ENCODE results near the gene CYFIP2. TPM values are rescaled to one million over a fixed set of nuclear protein-coding genes. Genes with fewer than 3 reads are reported as not detected.

The CYFIP2 gene
- total RNA-seq, 1 experiment from 2014 or later = 45.1 TPM

DNA sequence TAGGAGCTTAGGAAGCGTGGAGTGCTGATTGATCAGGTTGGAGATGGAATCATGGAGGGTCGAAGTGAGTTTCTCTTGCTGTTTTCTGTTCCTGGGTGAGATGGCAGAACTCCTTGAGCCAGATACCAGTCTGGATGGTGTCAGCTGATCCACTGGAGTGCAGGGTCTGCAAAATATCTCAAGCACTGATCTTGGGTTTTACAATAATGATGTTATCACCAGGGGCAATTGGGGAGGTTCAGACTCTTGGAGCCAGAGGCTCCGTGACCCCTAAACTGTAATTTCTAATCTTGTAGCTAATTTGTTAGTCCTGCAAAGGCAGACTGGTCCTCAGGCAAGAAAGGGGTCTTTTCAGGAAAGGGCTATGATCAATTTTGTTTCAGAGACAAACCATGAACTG lies 114.1 kb downstream of the CYFIP2 start:
- ChIA-PET CTCF (no interaction called here), POLR2A (no interaction called here), RAD21 (ENCODE audit: low non-redundant PET in 1 of 2, low total read pairs in 2 of 2, uncharacterized antibody in 2 of 2, unreplicated experiment in 2 of 2) (no interaction called here)
- BruUV-seq (replicated peaks) = no TSS peak
- Histone ChIP-seq H3K4me3 (replicated peaks in 1 of 2; ENCODE audit: low read depth in 1 of 2, low read length in 2 of 2) (no peak overlapping the region), H3K36me3 (ENCODE audit: control insufficient read depth in 1 of 2, insufficient read depth in 2 of 2, low read length in 2 of 2) (peaks cover 3 to 9% of the 10 kb centered on the region in 2 experiments; a peak in 1 of 4 replicates), H3K9me3 (ENCODE audit: control insufficient read depth in 1 of 2, insufficient read depth in 1 of 2, low read depth in 1 of 2, low read length in 2 of 2) (no peaks in the 10 kb centered on the region), H3K27me3 (ENCODE audit: insufficient read depth, low read length) (no peaks in the 10 kb centered on the region), H2AFZ (ENCODE audit: low read depth, low read length, poor library complexity, severe bottlenecking) (no peak overlapping the region), H3K9me2 (ENCODE audit: insufficient read depth) (no peaks in the 10 kb centered on the region), H3K4me1 (ENCODE audit: control insufficient read depth in 1 of 2, insufficient read depth in 2 of 2, low read length in 2 of 2) (peaks cover 0 to 10% of the 10 kb centered on the region in 2 experiments; a peak in 1 of 4 replicates), H3K4me2 (ENCODE audit: low read length) (no peak overlapping the region), H3K79me2 (ENCODE audit: insufficient read depth, low read length) (no peaks in the 10 kb centered on the region), H3K9ac (ENCODE audit: low read length) (no peak overlapping the region), H4K20me1 (ENCODE audit: insufficient read depth) (no peaks in the 10 kb centered on the region), H3K27ac (ENCODE audit: low read depth, low read length) (no peak overlapping the region)
- no peak for ATAC-seq
- DNase-seq (ENCODE audit: low read depth, low spot score) = no peak
- intact Hi-C loops (cut with micrococcal nuclease) = no loop called here
- TF ChIP-seq, protein P1, sequence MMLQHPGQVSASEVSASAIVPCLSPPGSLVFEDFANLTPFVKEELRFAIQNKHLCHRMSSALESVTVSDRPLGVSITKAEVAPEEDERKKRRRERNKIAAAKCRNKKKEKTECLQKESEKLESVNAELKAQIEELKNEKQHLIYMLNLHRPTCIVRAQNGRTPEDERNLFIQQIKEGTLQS (IDR thresholded peaks at IDR 0.05) = no peak
- no peak for TF ChIP-seq POLR2AphosphoS5 (IDR thresholded peaks at IDR 0.05; ENCODE audit: low read depth, low read length)
- TF ChIP-seq SIN3A (IDR thresholded peaks at IDR 0.05; ENCODE audit: low read depth) = no peak
- no peak for TF ChIP-seq TCF7L2 (IDR thresholded peaks at IDR 0.05; ENCODE audit: borderline replicate concordance, extremely low read depth, insufficient read depth, insufficient read length)
- no peak for TF ChIP-seq POLR2A (IDR thresholded peaks at IDR 0.05; ENCODE audit: borderline replicate concordance, extremely low read depth, insufficient read depth, insufficient read length)
- TF ChIP-seq RAD21 (IDR thresholded peaks at IDR 0.05; ENCODE audit: low read depth) = no peak
- no peak for TF ChIP-seq CBX3 (IDR thresholded peaks at IDR 0.05; ENCODE audit: low read depth)
- no peak for TF ChIP-seq SRF (IDR thresholded peaks at IDR 0.05; ENCODE audit: low read depth)
- no peak for TF ChIP-seq EZH2phosphoT487 (IDR thresholded peaks at IDR 0.05; ENCODE audit: borderline replicate concordance)

DNA sequence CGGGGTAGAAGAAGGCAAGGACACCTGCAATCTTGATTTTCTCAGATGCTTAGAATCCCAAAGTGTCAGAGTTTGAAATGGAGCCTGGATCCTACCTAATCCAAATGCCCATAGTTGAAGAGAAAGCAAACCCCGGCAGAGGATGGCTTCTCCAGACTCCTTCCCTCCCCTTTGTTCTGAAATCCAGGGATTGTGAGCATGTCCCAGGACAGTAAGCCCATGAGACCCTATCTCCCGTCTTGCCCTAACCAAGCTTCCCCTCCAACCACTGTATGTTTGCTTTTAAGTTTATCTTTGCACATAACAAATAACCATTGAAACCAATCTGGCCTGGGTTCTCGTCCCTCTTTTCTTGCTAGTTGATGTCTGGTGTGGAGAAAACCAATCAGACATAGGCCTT lies 115.8 kb downstream of the CYFIP2 start:
- H3K4me3 ChIP-seq (replicated peaks in 1 of 2; ENCODE audit: low read depth in 1 of 2, low read length in 2 of 2) = no peak overlapping the region
- H3K36me3 ChIP-seq (ENCODE audit: control insufficient read depth in 1 of 2, insufficient read depth in 2 of 2, low read length in 2 of 2) = peaks cover 3 to 9% of the 10 kb centered on the region in 2 experiments; a peak in 1 of 4 replicates
- TF ChIP-seq ELF1 (IDR thresholded peaks at IDR 0.05; ENCODE audit: borderline replicate concordance, low read depth) = no peak
- no peak for TF ChIP-seq ZFX (IDR thresholded peaks at IDR 0.05)
- no peak for TF ChIP-seq SRF (IDR thresholded peaks at IDR 0.05; ENCODE audit: low read depth)
- no peak for TF ChIP-seq SIN3A (IDR thresholded peaks at IDR 0.05; ENCODE audit: low read depth)
- no peak for ATAC-seq
- no peak overlapping the region for H3K9ac ChIP-seq (ENCODE audit: low read length)
- no peak overlapping the region for H2AFZ ChIP-seq (ENCODE audit: low read depth, low read length, poor library complexity, severe bottlenecking)
- H3K9me2 ChIP-seq (ENCODE audit: insufficient read depth) = no peaks in the 10 kb centered on the region
- H3K27me3 ChIP-seq (ENCODE audit: insufficient read depth, low read length) = no peaks in the 10 kb centered on the region
- ChIA-PET CTCF (no interaction called here), POLR2A (no interaction called here), RAD21 (ENCODE audit: low non-redundant PET in 1 of 2, low total read pairs in 2 of 2, uncharacterized antibody in 2 of 2, unreplicated experiment in 2 of 2) (no interaction called here)
- BruUV-seq (replicated peaks) = no TSS peak
- no peak for DNase-seq (ENCODE audit: low read depth, low spot score)
- intact Hi-C loops (cut with micrococcal nuclease) = no loop called here
- H3K4me2 ChIP-seq (ENCODE audit: low read length) = no peak overlapping the region
- no peaks in the 10 kb centered on the region for H4K20me1 ChIP-seq (ENCODE audit: insufficient read depth)
- H3K9me3 ChIP-seq (ENCODE audit: control insufficient read depth in 1 of 2, insufficient read depth in 1 of 2, low read depth in 1 of 2, low read length in 2 of 2) = no peaks in the 10 kb centered on the region
- H3K79me2 ChIP-seq (ENCODE audit: insufficient read depth, low read length) = no peaks in the 10 kb centered on the region
- no peak overlapping the region for H3K27ac ChIP-seq (ENCODE audit: low read depth, low read length)
- H3K4me1 ChIP-seq (ENCODE audit: control insufficient read depth in 1 of 2, insufficient read depth in 2 of 2, low read length in 2 of 2) = peaks cover 2 to 21% of the 10 kb centered on the region in 2 experiments; a peak in 3 of 4 replicates

All from HCT116 (cell line).